Erythroblast (primary cell): ENCODE measurements around the gene LIPH.

Source experiments
- GATA1 ChIP-seq: IDR thresholded peaks from 2 replicates; pipeline ENCODE4 v1.6.1; 2011; ENCODE audit warnings: low read depth, mild to moderate bottlenecking, control low read depth, low read length, moderate library complexity
- POLR2A ChIP-seq: IDR thresholded peaks from 2 replicates; pipeline ENCODE4 v1.6.1; 2011; ENCODE audit warnings: mild to moderate bottlenecking, low read length

DNA sequence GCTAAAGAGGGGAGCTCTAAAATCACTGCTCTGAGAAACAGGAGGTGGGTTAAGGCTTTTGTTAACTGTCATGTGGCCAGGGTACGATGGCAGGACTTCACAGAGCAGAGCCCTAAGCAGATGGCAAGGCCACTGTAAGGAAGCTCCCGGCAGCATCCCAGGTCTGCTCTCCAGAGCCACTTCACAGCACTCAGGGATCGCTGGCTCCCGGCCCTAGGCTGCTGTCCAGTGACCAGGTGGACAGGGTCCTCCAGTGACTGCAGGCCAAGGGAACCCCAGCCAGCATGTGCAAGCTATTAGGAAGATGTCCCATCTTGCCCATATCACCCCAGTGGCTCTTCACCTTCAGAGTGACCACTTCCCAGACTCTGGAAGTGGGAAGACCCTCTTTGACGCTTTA is 63.9 kb downstream of the LIPH start:
- TF ChIP-seq POLR2A = no peak
- no peak for TF ChIP-seq GATA1
